Measurements from ENCODE around the gene A4GALT.

A4GALT gene

GRCh38 chr22:42655693-42656092 lies 65.0 kb downstream of the A4GALT start:
- TF ChIP-seq EZH2 (IDR thresholded peaks at IDR 0.05; ENCODE audit: borderline replicate concordance, low read length): no peak
- no peak for TF ChIP-seq CTCF (IDR thresholded peaks at IDR 0.05; ENCODE audit: low read length)
- Histone ChIP-seq H3K9me2 (ENCODE audit: low read depth, low read length) (no peaks in the 10 kb centered on the region), H3K79me2 (ENCODE audit: insufficient read depth, low read length) (no peaks in the 10 kb centered on the region), H3K27me3 (ENCODE audit: insufficient read depth, low read length) (no peaks in the 10 kb centered on the region), H3F3A (ENCODE audit: insufficient read depth, low read length) (no peaks in the 10 kb centered on the region), H3K4me2 (ENCODE audit: low read length) (peak overlapping the region; percentile 39; the same call in 1 of the 2 replicates), H3K4me1 (ENCODE audit: insufficient read depth, low read length, severe bottlenecking) (peaks cover 27% of the 10 kb centered on the region), H3K9me3 (ENCODE audit: low read length) (no peaks in the 10 kb centered on the region), H4K20me1 (ENCODE audit: insufficient read depth, low read length) (no peaks in the 10 kb centered on the region), H3K9ac (ENCODE audit: low read length) (no peak overlapping the region; the same call in 1 of the 2 replicates), H2AFZ (ENCODE audit: low read length) (no peak overlapping the region), H3K36me3 (ENCODE audit: insufficient read depth, low read length) (no peaks in the 10 kb centered on the region), H3K27ac (ENCODE audit: low read depth, low read length, poor library complexity, severe bottlenecking) (peak overlapping the region; percentile 64), H3K4me3 (ENCODE audit: low read depth, low read length, poor library complexity, severe bottlenecking) (no peak overlapping the region)

- Histone ChIP-seq H3K27ac (ENCODE audit: low read depth, low read length, poor library complexity, severe bottlenecking) (peak overlapping the region; percentile 64), H3F3A (ENCODE audit: insufficient read depth, low read length) (no peaks in the 10 kb centered on the region), H3K79me2 (ENCODE audit: insufficient read depth, low read length) (no peaks in the 10 kb centered on the region), H3K9me2 (ENCODE audit: low read depth, low read length) (no peaks in the 10 kb centered on the region), H3K36me3 (ENCODE audit: insufficient read depth, low read length) (no peaks in the 10 kb centered on the region), H4K20me1 (ENCODE audit: insufficient read depth, low read length) (no peaks in the 10 kb centered on the region), H3K9ac (ENCODE audit: low read length) (no peak overlapping the region), H3K4me1 (ENCODE audit: insufficient read depth, low read length, severe bottlenecking) (peaks cover 31% of the 10 kb centered on the region), H3K4me2 (ENCODE audit: low read length) (no peak overlapping the region), H3K4me3 (ENCODE audit: low read depth, low read length, poor library complexity, severe bottlenecking) (no peak overlapping the region), H3K27me3 (ENCODE audit: insufficient read depth, low read length) (no peaks in the 10 kb centered on the region), H3K9me3 (ENCODE audit: low read length) (no peaks in the 10 kb centered on the region), H2AFZ (ENCODE audit: low read length) (no peak overlapping the region)
- TF ChIP-seq EZH2 (IDR thresholded peaks at IDR 0.05; ENCODE audit: borderline replicate concordance, low read length): no peak
- no peak for TF ChIP-seq CTCF (IDR thresholded peaks at IDR 0.05; ENCODE audit: low read length)
Measured at GRCh38 chr22:42654436-42655073, 66.1 kb downstream of the A4GALT start.

- Histone ChIP-seq H3K36me3 (ENCODE audit: insufficient read depth, low read length) (no peaks in the 10 kb centered on the region), H3K79me2 (ENCODE audit: insufficient read depth, low read length) (no peaks in the 10 kb centered on the region), H3K9me3 (ENCODE audit: low read length) (no peaks in the 10 kb centered on the region), H3K9me2 (ENCODE audit: low read depth, low read length) (no peaks in the 10 kb centered on the region), H3K27ac (ENCODE audit: low read depth, low read length, poor library complexity, severe bottlenecking) (no peak overlapping the region), H3K4me1 (ENCODE audit: insufficient read depth, low read length, severe bottlenecking) (peaks cover 32% of the 10 kb centered on the region), H2AFZ (ENCODE audit: low read length) (no peak overlapping the region), H3K4me2 (ENCODE audit: low read length) (no peak overlapping the region), H3F3A (ENCODE audit: insufficient read depth, low read length) (no peaks in the 10 kb centered on the region), H4K20me1 (ENCODE audit: insufficient read depth, low read length) (no peaks in the 10 kb centered on the region), H3K27me3 (ENCODE audit: insufficient read depth, low read length) (no peaks in the 10 kb centered on the region), H3K4me3 (ENCODE audit: low read depth, low read length, poor library complexity, severe bottlenecking) (no peak overlapping the region), H3K9ac (ENCODE audit: low read length) (no peak overlapping the region)
- TF ChIP-seq CTCF (IDR thresholded peaks at IDR 0.05; ENCODE audit: low read length): no peak
- TF ChIP-seq EZH2 (IDR thresholded peaks at IDR 0.05; ENCODE audit: borderline replicate concordance, low read length): no peak
Measured at GRCh38 chr22:42653999-42654398, 66.7 kb downstream of the A4GALT start.
